NB4 (cell line): Measurements from ENCODE around the gene TRAPPC2.
A peak's percentile ranks its signal among the peaks of the same experiment; 100 is the strongest.

ENCODE experiments used
- DNase-seq: peaks from one replicate; pipeline ENCODE4 v3.0.0; 2010; ENCODE audit warnings: low read depth
- H3K4me3 ChIP-seq: one replicate; pipeline ENCODE4 v1.5.1; 2011; ENCODE audit warnings: mild to moderate bottlenecking, low read depth, low read length, moderate library complexity
- CTCF ChIP-seq: IDR thresholded peaks from one replicate; pipeline ENCODE4 v1.5.1; 2012; ENCODE audit warnings: low read depth, low read length
- MAX ChIP-seq: IDR thresholded peaks from 2 replicates; pipeline ENCODE4 v1.6.1; 2011; ENCODE audit warnings: low read depth, low read length
- MYC ChIP-seq: IDR thresholded peaks from 2 replicates; pipeline ENCODE4 v1.6.1; 2011; ENCODE audit warnings: low read depth, low read length
- POLR2A ChIP-seq: IDR thresholded peaks from 2 replicates; pipeline ENCODE4 v1.6.1; 2011; ENCODE audit warnings: mild to moderate bottlenecking; ENCODE audit not compliant: insufficient read length; ENCODE audit errors: extremely low read depth

Gene TRAPPC2

GRCh38 chrX:13754765-13755164 lies 20.3 kb upstream of the TRAPPC2 start:
- DNase-seq: peak; percentile 76
- H3K4me3 ChIP-seq: no peak overlapping the region
- TF ChIP-seq MAX (peak; percentile 85), MYC (peak; percentile 54; the same call in 1 of the 2 replicates), POLR2A (no peak)

- DNase-seq: peak; percentile 79
- H3K4me3 ChIP-seq: no peak overlapping the region
- TF ChIP-seq CTCF (no peak), POLR2A (no peak), MAX (no peak), MYC (no peak)
Measured at GRCh38 chrX:13752646-13753045, 18.2 kb upstream of the TRAPPC2 start.

- DNase-seq: no peak
- no peak overlapping the region for H3K4me3 ChIP-seq
- TF ChIP-seq CTCF (no peak), MYC (no peak), POLR2A (no peak)
Measured at GRCh38 chrX:13752141-13752540, 17.7 kb upstream of the TRAPPC2 start.

- H3K4me3 ChIP-seq: no peak overlapping the region
- DNase-seq: peak; percentile 41
- TF ChIP-seq MAX: no peak
- TF ChIP-seq CTCF: no peak
- TF ChIP-seq MYC: no peak
- TF ChIP-seq POLR2A: no peak
Measured at GRCh38 chrX:13750812-13751211, 16.4 kb upstream of the TRAPPC2 start.

- H3K4me3 ChIP-seq: no peak overlapping the region
- peak; percentile 60 for DNase-seq
- TF ChIP-seq MAX (no peak), CTCF (peak; percentile 43), POLR2A (no peak), MYC (no peak)
Measured at GRCh38 chrX:13750204-13750603, 15.8 kb upstream of the TRAPPC2 start.

GRCh38 chrX:13748486-13748885 lies 14.1 kb upstream of the TRAPPC2 start:
- TF ChIP-seq MAX: no peak
- TF ChIP-seq POLR2A: no peak
- no peak for TF ChIP-seq MYC
- TF ChIP-seq CTCF: no peak
- DNase-seq: no peak
- H3K4me3 ChIP-seq: no peak overlapping the region
